Measurements from ENCODE around the gene RCAN3.

GRCh38 chr1:24481843-24482610 is 20.6 kb upstream of the RCAN3 start:
- TF ChIP-seq POLR2A (IDR thresholded peaks at IDR 0.05; ENCODE audit: low read depth, low read length) (no peak), POLR2AphosphoS5 (IDR thresholded peaks at IDR 0.05; ENCODE audit: low read depth, low read length) (no peak)

All from GM12892 (cell line).